H9 (cell line): ENCODE measurements around the gene B4GALT6. TPM values are rescaled to one million over a fixed set of nuclear protein-coding genes. Genes with fewer than 3 reads are reported as not detected.

Experiments used
- DNase-seq: peaks from one replicate; pipeline ENCODE4 v3.0.0-alpha.2; 2017
- H2AFZ ChIP-seq: one replicate; pipeline ENCODE4 v1.6.1; 2013; ENCODE audit warnings: mild to moderate bottlenecking, low read length, control low read depth, moderate library complexity
- H2AK5ac ChIP-seq: 2 replicates; pipeline ENCODE4 v1.6.1; 2013; ENCODE audit warnings: low read length, control low read depth, mixed read lengths; ENCODE audit not compliant: insufficient read length
- H2BK120ac ChIP-seq: one replicate; pipeline ENCODE4 v1.6.1; 2013; ENCODE audit warnings: low read depth, mild to moderate bottlenecking, low read length, control low read depth, inconsistent platforms; ENCODE audit not compliant: poor library complexity, severe bottlenecking
- H2BK12ac ChIP-seq: 2 replicates; pipeline ENCODE4 v1.6.1; 2013; ENCODE audit warnings: low read length, control low read depth, mixed read lengths, low read depth; ENCODE audit not compliant: insufficient read length
- H2BK15ac ChIP-seq: 2 replicates; pipeline ENCODE4 v1.6.1; 2013; ENCODE audit warnings: low read depth, low read length, control low read depth
- H2BK20ac ChIP-seq: one replicate; pipeline ENCODE4 v1.6.1; 2013; ENCODE audit warnings: low read depth, mild to moderate bottlenecking, low read length, control low read depth, inconsistent platforms; ENCODE audit not compliant: poor library complexity, severe bottlenecking
- H2BK5ac ChIP-seq: 2 replicates; pipeline ENCODE4 v1.6.1; 2013; ENCODE audit warnings: low read length, control low read depth, mixed read lengths; ENCODE audit not compliant: insufficient read length
- H3K14ac ChIP-seq: 2 replicates; pipeline ENCODE4 v1.6.1; 2013; ENCODE audit warnings: low read length, control low read depth; ENCODE audit not compliant: insufficient read depth
- H3K18ac ChIP-seq: 2 replicates; pipeline ENCODE4 v1.6.1; 2013; ENCODE audit warnings: low read depth, mild to moderate bottlenecking, mixed read lengths, low read length, control low read depth; ENCODE audit not compliant: insufficient read length
- H3K23ac ChIP-seq: 2 replicates; pipeline ENCODE4 v1.6.1; 2013; ENCODE audit warnings: low read length, control low read depth, mixed read lengths, low read depth; ENCODE audit not compliant: insufficient read length
- H3K23me2 ChIP-seq: 2 replicates; pipeline ENCODE4 v1.6.1; 2013; ENCODE audit warnings: low read depth, mild to moderate bottlenecking, mixed read lengths, low read length, control low read depth; ENCODE audit not compliant: insufficient read length, poor library complexity, severe bottlenecking
- H3K27ac ChIP-seq: 2 replicates; pipeline ENCODE4 v1.5.1; 2013; ENCODE audit warnings: low read length, control low read depth, mixed read lengths, low read depth; ENCODE audit not compliant: insufficient read length
- H3K27me3 ChIP-seq: 2 replicates; pipeline ENCODE4 v1.6.1; 2013; ENCODE audit warnings: low read length, control low read depth, inconsistent platforms; ENCODE audit not compliant: insufficient read depth
- H3K4ac ChIP-seq: 2 replicates; pipeline ENCODE4 v1.6.1; 2013; ENCODE audit warnings: low read depth, mild to moderate bottlenecking, control low read depth, inconsistent platforms, low read length, moderate library complexity
- H3K4me1 ChIP-seq: 2 replicates; pipeline ENCODE4 v1.6.1; 2013; ENCODE audit warnings: low read length, control low read depth, inconsistent platforms; ENCODE audit not compliant: insufficient read depth
- H3K4me2 ChIP-seq: 2 replicates; pipeline ENCODE4 v1.6.1; 2013; ENCODE audit warnings: low read length, control low read depth, mixed read lengths; ENCODE audit not compliant: insufficient read length, insufficient read depth
- H3K56ac ChIP-seq: 2 replicates; pipeline ENCODE4 v1.6.1; 2013; ENCODE audit warnings: low read depth, mild to moderate bottlenecking, mixed read lengths, low read length, control low read depth; ENCODE audit not compliant: insufficient read length
- H3K79me1 ChIP-seq: 2 replicates; pipeline ENCODE4 v1.6.1; 2013; ENCODE audit warnings: low read depth, mild to moderate bottlenecking, moderate library complexity, low read length, control low read depth, inconsistent platforms; ENCODE audit not compliant: insufficient read depth, poor library complexity, severe bottlenecking
- H3K79me2 ChIP-seq: 2 replicates; pipeline ENCODE4 v1.6.1; 2013; ENCODE audit warnings: low read length, control low read depth, inconsistent platforms; ENCODE audit not compliant: insufficient read depth
- H3K9ac ChIP-seq: 2 replicates; pipeline ENCODE4 v1.6.1; 2013; ENCODE audit warnings: low read length, control low read depth, mixed read lengths; ENCODE audit not compliant: insufficient read length; ENCODE audit errors: extremely low read depth
- H3K9me3 ChIP-seq: one replicate; pipeline ENCODE4 v1.6.1; 2013; ENCODE audit warnings: low read depth, low read length, inconsistent platforms; ENCODE audit not compliant: control insufficient read depth
- H3T11ph ChIP-seq: one replicate; pipeline ENCODE4 v1.6.1; 2013; ENCODE audit warnings: mild to moderate bottlenecking, low read length, control low read depth, inconsistent platforms
- H4K20me1 ChIP-seq: one replicate; pipeline ENCODE4 v1.6.1; 2013; ENCODE audit not compliant: control insufficient read depth, insufficient read length, insufficient read depth
- H4K5ac ChIP-seq: 2 replicates; pipeline ENCODE4 v1.6.1; 2013; ENCODE audit warnings: low read depth, mild to moderate bottlenecking, mixed read lengths, low read length, control low read depth; ENCODE audit not compliant: insufficient read length
- H4K8ac ChIP-seq: replicated peaks from 2 replicates; pipeline ENCODE4 v1.6.1; 2013; ENCODE audit warnings: low read length, control low read depth, mixed read lengths, low read depth; ENCODE audit not compliant: insufficient read length
- H4K91ac ChIP-seq: 2 replicates; pipeline ENCODE4 v1.6.1; 2013; ENCODE audit warnings: low read depth, mild to moderate bottlenecking, moderate library complexity, mixed read lengths, low read length, control low read depth; ENCODE audit not compliant: insufficient read length
- H3K27ac Mint-ChIP-seq, 3 experiments: 2 replicates in 2 of 3; 3 replicates in 1 of 3; pipeline ENCODE4 v1.8.0; 2020 to 2021; ENCODE audit warnings: mixed read lengths in 3 of 3, mild to moderate bottlenecking in 1 of 3, moderate library complexity in 1 of 3
- H3K27me3 Mint-ChIP-seq: 2 replicates; pipeline ENCODE4 v1.8.0; 2021; ENCODE audit warnings: low read depth, mild to moderate bottlenecking, moderate library complexity, mixed read lengths
- H3K36me3 Mint-ChIP-seq, 3 experiments: 2 replicates in 2 of 3; 3 replicates in 1 of 3; pipeline ENCODE4 v1.8.0; 2020 to 2021; ENCODE audit warnings: low read depth in 3 of 3, mixed read lengths in 3 of 3; ENCODE audit not compliant: insufficient read depth in 1 of 3
- H3K4me1 Mint-ChIP-seq, 2 experiments: 2 replicates each; pipeline ENCODE4 v1.8.0; 2020; ENCODE audit warnings: mixed read lengths in 2 of 2
- H3K4me3 Mint-ChIP-seq, 2 experiments: 2 replicates in 1 of 2; 3 replicates in 1 of 2; pipeline ENCODE4 v1.8.0; 2020 to 2021; ENCODE audit warnings: mild to moderate bottlenecking in 2 of 2, mixed read lengths in 2 of 2, moderate library complexity in 1 of 2
- H3K9me3 Mint-ChIP-seq, 2 experiments: 2 replicates in 1 of 2; 3 replicates in 1 of 2; pipeline ENCODE4 v1.8.0; 2020; ENCODE audit warnings: mild to moderate bottlenecking in 2 of 2, mixed read lengths in 2 of 2, moderate library complexity in 1 of 2
- WGBS: extraction: QIAGEN DNeasy Blood & Tissue Kit; methylation state at CpG from one replicate; pipeline ENCODE4 v1.1.7; 2013; ENCODE audit warnings: missing lambda C conversion rate, low lambda C conversion rate, mixed read lengths; ENCODE audit not compliant: insufficient read length; ENCODE audit errors: extremely low coverage; 5-methylcytosine and 5-hydroxymethylcytosine counted together
- total RNA-seq: library from RNA; stranded (reverse); gene quantifications from 2 replicates; pipeline ENCODE4 v1.2.1, GENCODE V29; 2021
- TF ChIP-seq, protein P1 (sequence below): fragments of 200-600 bp; sonication (generic); conservative IDR thresholded peaks from 3 replicates; pipeline ENCODE4 v1.8.0; 2021; ENCODE audit warnings: antibody characterized with exemption, mild to moderate bottlenecking

B4GALT6 gene
- total RNA-seq, 1 experiment from 2014 or later, result 34.1 TPM

DNA sequence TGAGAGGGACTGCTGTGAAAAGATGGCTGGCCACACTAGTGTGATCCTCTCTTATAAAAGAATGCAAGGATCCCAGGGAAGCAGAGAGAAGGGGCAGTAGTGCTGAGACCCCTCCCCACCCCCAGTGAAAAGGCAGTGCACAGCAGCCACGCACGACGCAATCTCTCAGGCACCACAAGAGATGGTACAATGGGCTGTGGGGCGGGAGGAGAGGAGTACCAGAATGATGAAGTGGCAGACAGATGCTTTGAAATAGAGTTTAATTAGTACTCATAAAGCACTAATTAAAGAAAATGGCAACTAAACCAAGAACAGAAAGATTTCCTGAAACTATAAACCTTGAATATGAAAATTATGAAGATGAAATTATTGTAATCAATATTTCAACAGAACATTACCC is 29.0 kb downstream of the B4GALT6 start:
- H3K36me3 Mint-ChIP-seq, result peaks cover 23 to 30% (median 30%) of the 10 kb centered on the region in 3 experiments
- Histone ChIP-seq H3K18ac (no peak overlapping the region), H3K4me1 (peaks cover 3% of the 10 kb centered on the region; the same call in 1 of the 2 replicates), H3K27me3 (no peaks in the 10 kb centered on the region), H2BK20ac (no peak overlapping the region), H4K8ac (no peak overlapping the region), H4K20me1 (no peaks in the 10 kb centered on the region), H3T11ph (no peak overlapping the region), H3K79me1 (peaks cover 8% of the 10 kb centered on the region), H3K4me2 (no peak overlapping the region), H3K79me2 (no peaks in the 10 kb centered on the region), H3K23me2 (no peaks in the 10 kb centered on the region), H2AFZ (no peak overlapping the region), H3K9ac (no peak overlapping the region), H3K4ac (no peak overlapping the region), H4K5ac (no peak overlapping the region), H4K91ac (no peak overlapping the region), H2AK5ac (no peak overlapping the region), H3K9me3 (no peaks in the 10 kb centered on the region), H2BK15ac (no peak overlapping the region), H3K56ac (no peak overlapping the region), H2BK5ac (no peak overlapping the region), H2BK12ac (no peak overlapping the region), H2BK120ac (no peak overlapping the region), H3K23ac (no peak overlapping the region), H3K14ac (no peak overlapping the region), H3K27ac (no peak overlapping the region)
- TF ChIP-seq, protein P1, sequence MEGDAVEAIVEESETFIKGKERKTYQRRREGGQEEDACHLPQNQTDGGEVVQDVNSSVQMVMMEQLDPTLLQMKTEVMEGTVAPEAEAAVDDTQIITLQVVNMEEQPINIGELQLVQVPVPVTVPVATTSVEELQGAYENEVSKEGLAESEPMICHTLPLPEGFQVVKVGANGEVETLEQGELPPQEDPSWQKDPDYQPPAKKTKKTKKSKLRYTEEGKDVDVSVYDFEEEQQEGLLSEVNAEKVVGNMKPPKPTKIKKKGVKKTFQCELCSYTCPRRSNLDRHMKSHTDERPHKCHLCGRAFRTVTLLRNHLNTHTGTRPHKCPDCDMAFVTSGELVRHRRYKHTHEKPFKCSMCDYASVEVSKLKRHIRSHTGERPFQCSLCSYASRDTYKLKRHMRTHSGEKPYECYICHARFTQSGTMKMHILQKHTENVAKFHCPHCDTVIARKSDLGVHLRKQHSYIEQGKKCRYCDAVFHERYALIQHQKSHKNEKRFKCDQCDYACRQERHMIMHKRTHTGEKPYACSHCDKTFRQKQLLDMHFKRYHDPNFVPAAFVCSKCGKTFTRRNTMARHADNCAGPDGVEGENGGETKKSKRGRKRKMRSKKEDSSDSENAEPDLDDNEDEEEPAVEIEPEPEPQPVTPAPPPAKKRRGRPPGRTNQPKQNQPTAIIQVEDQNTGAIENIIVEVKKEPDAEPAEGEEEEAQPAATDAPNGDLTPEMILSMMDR, result no peak
- H3K27ac Mint-ChIP-seq, result peak overlapping the region in 1 of 3 experiments; percentile 19; a peak in 2 of 7 replicates
- no peak overlapping the region for H3K4me3 Mint-ChIP-seq
- H3K4me1 Mint-ChIP-seq, result peaks cover 26 to 39% of the 10 kb centered on the region in 2 experiments
- WGBS, result no CpG with 5 or more reads among the region's 4 CpGs
- DNase-seq, result no peak
- no peaks in the 10 kb centered on the region for H3K27me3 Mint-ChIP-seq
- H3K9me3 Mint-ChIP-seq, result no peaks in the 10 kb centered on the region; a peak in 2 of 5 replicates
